NCI-H1930 (cell line): Measurements from ENCODE around the gene ZC2HC1C.
"Not testable (repeated sequence)": the region's sequence is repeated elsewhere in the genome, so short reads cannot be mapped to it uniquely, and the experiment has no call there.

Source experiments
- DNase-seq, 2 experiments: peaks; one replicate each; lab custom pipeline; 2025; lab: John Stamatoyannopoulos, UW

ZC2HC1C gene

DNA sequence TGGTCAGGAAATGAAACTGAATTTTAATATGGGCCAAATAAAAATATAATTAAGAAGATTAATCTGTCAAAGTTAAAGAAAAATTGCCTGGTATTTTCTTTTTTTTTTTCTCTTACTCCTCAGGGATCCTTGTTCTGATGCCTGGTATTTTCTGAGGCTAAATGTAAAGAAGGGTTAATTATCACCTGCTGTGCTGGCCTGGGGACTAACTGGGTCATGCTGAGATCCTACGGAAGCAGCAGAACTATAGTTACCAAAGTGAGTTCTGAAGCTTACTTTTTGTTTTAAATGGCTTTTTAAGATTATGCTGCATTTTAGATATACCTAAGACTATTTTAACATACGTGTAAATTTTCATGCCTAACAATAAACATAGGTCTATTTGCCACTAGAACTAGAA, 23.3 kb downstream of the ZC2HC1C start:
- no peak for DNase-seq

DNA sequence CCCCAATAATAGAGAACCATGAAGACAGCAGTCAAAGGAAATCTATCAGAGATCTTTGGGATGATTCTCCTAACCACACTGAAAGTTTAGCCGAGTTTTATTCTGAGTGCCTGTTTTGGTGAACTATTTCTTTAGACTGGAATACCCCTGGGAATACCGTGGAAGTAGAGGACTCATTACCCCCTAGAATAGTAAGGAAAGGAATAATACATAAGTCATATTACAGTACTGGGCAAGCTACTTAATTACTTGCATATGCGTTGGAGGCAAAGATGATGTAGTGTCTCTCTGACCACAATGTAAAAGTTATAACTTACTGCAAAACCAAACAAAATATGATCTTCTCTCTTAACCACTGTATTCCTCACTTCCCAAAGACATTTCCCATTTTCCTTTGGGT, 25.5 kb downstream of the ZC2HC1C start:
- DNase-seq = no peak

DNA sequence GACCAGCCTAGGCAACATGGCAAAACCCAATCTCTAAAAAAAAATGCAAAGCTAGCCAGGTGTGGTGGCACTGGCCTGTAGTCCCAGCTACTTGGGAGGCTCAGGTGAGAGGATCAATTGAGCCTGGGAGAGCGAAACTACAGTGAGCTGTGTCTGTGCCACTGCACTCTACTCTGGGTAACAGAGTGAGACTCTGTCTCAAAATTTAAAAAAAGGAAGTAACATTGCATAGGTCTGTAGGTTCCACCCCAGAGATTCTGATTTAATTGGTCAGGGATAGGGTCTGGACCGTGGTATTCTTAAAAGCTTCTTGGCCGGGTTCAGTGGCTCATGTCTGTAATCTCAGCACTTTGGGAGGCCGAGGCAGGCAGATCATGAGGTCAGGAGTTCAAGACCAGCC, 26.2 kb downstream of the ZC2HC1C start:
- no peak for DNase-seq

- no peak for DNase-seq
These were observed 27.5 kb downstream of the ZC2HC1C start for GRCh38 chr14:75096959-75097358.

DNA sequence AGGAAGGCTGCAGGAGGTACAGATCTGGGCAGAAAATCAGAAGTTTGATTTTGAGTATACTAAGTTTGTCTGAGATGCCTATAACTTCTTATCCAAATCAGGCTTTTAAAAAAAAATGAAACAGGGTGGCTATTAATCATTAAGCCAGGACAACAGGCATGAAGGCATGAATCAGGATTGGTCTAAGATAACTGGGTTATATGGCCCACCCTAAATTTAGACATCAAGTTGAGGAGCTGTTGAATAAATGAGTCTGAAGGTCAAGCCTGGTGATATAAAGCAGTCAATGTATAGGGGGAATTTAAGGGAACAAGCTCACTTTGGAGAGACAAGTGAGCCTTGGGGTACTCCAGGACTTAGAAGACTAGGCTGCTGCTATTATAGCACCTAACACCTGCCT, 28.8 kb downstream of the ZC2HC1C start:
- no peak for DNase-seq

DNA sequence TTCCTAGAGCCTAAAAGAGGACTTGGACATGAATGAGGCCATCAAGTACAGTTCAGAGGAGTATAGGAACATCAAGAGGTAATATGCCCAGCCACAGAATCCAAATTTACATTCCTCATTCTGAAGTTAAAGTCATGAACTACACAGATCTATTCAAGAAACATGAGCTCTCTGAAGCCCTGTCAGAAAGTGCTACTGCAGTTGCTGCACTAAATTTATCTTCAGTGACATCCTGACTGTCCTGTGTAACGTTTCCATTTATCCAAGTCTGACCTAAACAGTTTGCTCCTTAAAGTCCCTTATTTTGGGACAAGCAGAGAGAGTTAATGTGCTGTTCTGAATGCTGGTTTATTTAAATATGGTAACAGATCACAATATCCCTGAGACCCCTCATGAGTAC, 29.2 kb downstream of the ZC2HC1C start:
- DNase-seq = no peak

DNA sequence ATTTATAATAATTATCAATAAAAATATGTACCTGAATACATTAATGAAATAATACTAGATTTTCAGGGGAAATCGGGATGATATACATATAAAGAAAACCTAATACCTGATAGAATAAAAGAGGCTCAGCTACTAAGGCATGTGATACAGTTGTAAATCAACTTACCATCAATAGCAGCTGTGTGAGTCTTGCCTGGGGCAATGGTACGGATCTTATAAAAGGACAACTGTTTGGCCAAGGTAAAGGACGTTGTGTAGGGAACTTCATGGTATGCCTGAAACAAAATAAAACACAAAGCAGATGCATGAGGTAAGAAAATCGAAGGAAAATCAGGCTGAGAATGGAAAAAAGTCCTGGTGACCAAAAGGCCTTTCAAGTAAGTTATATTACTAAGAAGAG, 32.0 kb downstream of the ZC2HC1C start:
- DNase-seq = no peak

DNA sequence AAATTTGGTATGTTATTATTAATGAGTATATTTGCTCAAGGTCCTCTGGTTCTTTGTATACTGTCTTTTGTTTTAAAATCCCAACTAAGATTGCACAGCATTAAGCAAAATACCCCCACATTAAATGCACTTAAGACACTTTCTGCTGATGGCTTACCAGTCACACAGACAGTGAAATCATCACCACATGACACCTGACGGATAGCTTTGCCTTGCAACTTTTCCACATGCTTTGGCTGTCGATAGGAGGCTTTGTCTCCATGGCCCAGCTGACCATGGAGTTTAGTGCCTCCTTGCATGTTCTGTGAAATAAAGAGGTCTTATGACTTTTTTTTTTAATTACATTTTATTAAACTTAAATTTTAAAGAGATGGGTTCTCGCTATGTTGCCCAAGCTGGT, 37.7 kb downstream of the ZC2HC1C start:
- DNase-seq = no peak

DNA sequence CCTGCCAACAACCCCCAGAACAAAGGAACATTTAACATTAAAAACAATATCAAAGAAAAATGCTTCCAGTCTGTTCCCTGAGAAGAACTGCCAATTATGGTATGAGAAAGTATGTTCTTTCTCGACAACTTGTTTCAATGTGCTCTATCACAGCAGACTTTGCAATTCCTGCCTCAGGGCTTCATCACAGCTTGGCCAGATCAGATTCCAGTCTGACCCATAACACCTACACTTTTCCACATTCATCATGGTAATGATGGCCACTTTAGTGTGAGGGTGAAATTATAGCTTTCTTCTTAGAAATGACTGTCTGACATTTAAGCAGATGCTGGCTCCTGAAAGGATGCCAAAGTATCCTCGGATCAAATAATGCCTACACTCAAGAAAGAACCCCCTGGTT, 40.4 kb downstream of the ZC2HC1C start:
- DNase-seq = no peak

- DNase-seq = no peak
These were observed 44.6 kb downstream of the ZC2HC1C start for GRCh38 chr14:75113932-75114539.

DNA sequence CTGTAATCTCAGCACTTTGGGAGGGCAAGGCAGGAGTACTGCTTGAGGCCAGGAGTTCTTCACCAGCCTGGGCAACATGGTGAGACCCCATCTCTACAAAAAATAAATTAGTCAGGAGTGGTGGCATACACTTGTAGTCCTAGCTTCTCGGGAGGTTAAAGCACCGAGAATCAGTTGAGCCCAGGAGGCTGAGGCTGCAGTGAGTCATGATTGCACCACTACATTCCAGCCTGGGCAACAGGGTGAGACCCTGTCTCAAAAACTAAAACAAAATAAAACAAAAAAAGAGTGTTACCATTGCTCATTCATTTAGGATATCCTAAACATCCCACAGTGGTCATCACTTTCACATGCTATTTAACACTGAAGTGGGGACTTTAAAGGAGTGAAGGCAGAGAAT, 49.6 kb downstream of the ZC2HC1C start:
- DNase-seq = no peak

GRCh38 chr14:75120541-75121291, 51.3 kb downstream of the ZC2HC1C start:
- peak in 1 of 2 experiments; percentile 15 for DNase-seq

- DNase-seq = no peak
These were observed 52.1 kb downstream of the ZC2HC1C start for GRCh38 chr14:75121552-75121951.

- no peak for DNase-seq
These were observed 54.5 kb downstream of the ZC2HC1C start for GRCh38 chr14:75123991-75124390.

DNA sequence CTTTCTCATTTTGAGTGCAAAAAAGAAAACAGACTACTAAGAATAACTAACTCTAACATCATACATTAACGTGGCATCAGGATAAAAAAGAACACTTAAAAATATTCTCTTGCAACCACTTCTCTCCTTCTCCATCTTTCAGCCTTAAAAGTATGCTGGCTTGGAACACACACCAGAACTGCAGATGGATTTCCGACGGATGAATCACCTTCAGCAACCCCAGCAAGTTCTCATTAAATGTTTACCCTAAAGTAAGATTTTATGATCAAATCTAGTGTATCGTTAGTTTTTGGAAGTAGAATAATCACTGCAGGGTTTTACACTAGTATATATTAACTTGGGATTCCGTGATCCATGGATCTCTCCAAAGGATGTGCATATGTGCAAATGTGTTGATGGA, 56.2 kb downstream of the ZC2HC1C start:
- DNase-seq = no peak

- DNase-seq = no peak
These were observed 56.7 kb downstream of the ZC2HC1C start for GRCh38 chr14:75126121-75126544.

- DNase-seq = peak; percentile 70 to 80
These were observed 57.4 kb downstream of the ZC2HC1C start, which contains the start of gene NEK9 for GRCh38 chr14:75126679-75127473. TSS of gene NEK9 (minus strand) at chr14:75127048. CDS start at chr14:75126921, 127 bp downstream.

DNA sequence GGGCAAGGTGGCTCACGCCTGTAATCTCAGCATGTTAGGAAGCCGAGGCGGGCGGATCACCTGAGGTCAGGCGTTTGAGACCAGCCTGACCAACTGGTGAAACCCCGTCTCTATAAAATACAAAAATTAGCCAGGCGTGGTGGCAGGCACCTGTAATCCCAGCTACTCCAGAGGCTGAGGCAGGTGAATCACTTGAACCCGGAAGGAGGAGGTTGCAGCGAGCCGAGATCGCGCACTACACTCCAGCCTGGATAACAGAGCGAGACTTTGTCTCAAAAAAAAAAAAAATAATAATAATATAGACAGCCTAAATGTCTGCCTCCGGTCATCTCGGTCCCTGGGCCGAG, 58.0 kb downstream of the ZC2HC1C start:
- not testable (repeated sequence) for DNase-seq

DNA sequence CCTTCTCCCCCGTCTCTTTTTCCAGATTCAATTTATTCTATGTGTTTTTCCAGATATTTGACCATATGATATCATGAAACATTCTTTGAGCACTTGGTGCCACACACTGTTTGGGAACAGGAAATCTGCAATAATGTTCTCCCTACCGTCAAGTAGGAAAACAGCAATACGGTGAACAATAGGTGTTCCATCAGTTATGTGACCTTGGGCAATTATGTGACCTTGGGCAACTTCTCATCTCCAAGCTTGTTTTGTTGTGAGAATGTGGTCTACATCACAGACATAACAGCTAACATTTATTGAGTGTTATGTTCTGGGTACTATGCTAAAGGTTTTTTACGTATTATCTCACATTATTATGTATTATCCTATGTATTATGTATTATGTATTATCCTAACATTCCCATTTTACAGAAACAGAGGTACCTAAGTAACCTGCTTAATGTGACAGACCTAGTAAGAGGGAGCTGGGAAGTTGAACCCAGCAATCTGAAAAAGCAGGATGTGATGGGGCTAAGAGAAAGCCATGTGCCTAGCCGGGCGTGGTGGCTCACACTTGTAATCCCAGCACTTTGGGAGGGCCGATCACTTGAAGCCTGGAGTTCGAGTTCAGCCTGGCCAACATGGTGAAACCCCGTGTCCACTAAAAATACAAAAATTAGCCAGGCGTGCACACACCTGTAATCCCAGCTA, 58.6 kb downstream of the ZC2HC1C start:
- no peak for DNase-seq

GRCh38 chr14:75128596-75128990, 59.2 kb downstream of the ZC2HC1C start:
- DNase-seq = no peak
